AG04449 (cell line): ENCODE results near the gene FOXK2.

Experiments used
- CTCF ChIA-PET: fragments of 350-600 bp; formaldehyde crosslinking; extraction: SDS; loops from one replicate; lab custom pipeline; 2021; ENCODE audit warnings: antibody characterized with exemption; lab: Yijun Ruan, JAX
- POLR2A ChIA-PET: fragments of 400-600, 350-600 bp; formaldehyde crosslinking; extraction: SDS; loops from one replicate; lab custom pipeline; 2020; ENCODE audit warnings: antibody characterized with exemption, inconsistent platforms; lab: Yijun Ruan, JAX
- DNase-seq: peaks from one replicate; pipeline ENCODE4 v3.0.0-alpha.2; 2010; ENCODE audit warnings: low read depth, low spot score
- H3K4me3 ChIP-seq: 2 replicates; pipeline ENCODE4 v1.5.1; 2011; ENCODE audit warnings: low read depth, mild to moderate bottlenecking, control low read depth, low read length
- TF ChIP-seq, protein P1 (sequence below): IDR thresholded peaks from one replicate; pipeline ENCODE4 v1.5.1; 2011; ENCODE audit warnings: mild to moderate bottlenecking, moderate library complexity, low read length, control low read depth, inconsistent platforms; ENCODE audit not compliant: insufficient read depth; ENCODE audit errors: missing control alignments

The FOXK2 gene

GRCh38 chr17:82587234-82588086 is 67.9 kb downstream of the FOXK2 start:
- no peak for DNase-seq
- POLR2A ChIA-PET: no interaction called here
- H3K4me3 ChIP-seq: no peak overlapping the region
- CTCF ChIA-PET: interaction anchor here (1.0 kb wide), 1 partner anchor 33 kb away, joined by 3 read pairs; no protein-coding TSS in a partner anchor
- TF ChIP-seq, protein P1, sequence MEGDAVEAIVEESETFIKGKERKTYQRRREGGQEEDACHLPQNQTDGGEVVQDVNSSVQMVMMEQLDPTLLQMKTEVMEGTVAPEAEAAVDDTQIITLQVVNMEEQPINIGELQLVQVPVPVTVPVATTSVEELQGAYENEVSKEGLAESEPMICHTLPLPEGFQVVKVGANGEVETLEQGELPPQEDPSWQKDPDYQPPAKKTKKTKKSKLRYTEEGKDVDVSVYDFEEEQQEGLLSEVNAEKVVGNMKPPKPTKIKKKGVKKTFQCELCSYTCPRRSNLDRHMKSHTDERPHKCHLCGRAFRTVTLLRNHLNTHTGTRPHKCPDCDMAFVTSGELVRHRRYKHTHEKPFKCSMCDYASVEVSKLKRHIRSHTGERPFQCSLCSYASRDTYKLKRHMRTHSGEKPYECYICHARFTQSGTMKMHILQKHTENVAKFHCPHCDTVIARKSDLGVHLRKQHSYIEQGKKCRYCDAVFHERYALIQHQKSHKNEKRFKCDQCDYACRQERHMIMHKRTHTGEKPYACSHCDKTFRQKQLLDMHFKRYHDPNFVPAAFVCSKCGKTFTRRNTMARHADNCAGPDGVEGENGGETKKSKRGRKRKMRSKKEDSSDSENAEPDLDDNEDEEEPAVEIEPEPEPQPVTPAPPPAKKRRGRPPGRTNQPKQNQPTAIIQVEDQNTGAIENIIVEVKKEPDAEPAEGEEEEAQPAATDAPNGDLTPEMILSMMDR: no peak

- ChIA-PET POLR2A (no interaction called here), CTCF (no interaction called here)
- H3K4me3 ChIP-seq: no peak overlapping the region
- DNase-seq: no peak
- TF ChIP-seq, protein P1: no peak
These were observed 69.0 kb downstream of the FOXK2 start for GRCh38 chr17:82588266-82589175.

DNA sequence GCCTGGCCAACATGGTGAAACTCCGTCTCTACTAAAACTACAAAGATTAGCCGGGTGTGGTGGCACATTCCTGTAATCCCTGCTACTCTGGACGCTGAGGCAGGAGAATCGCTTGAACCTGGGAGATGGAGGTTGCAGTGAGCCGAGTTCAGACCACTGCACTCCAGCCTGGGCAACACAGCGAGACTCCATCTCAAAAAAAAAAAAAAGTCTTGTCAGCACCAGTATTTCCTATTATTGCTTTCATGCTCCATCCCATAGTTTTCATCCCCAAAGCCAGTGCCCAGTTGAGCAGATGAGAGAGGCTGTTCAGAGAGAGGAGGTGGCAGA is 70.3 kb downstream of the FOXK2 start:
- ChIA-PET CTCF (no interaction called here), POLR2A (no interaction called here)
- no peak for DNase-seq
- no peak overlapping the region for H3K4me3 ChIP-seq
- TF ChIP-seq, protein P1: no peak

- TF ChIP-seq, protein P1: no peak
- ChIA-PET POLR2A (no interaction called here), CTCF (no interaction called here)
- no peak for DNase-seq
- no peak overlapping the region for H3K4me3 ChIP-seq
These were observed 70.7 kb downstream of the FOXK2 start for GRCh38 chr17:82590216-82590615.

GRCh38 chr17:82590881-82591539 is 71.5 kb downstream of the FOXK2 start:
- TF ChIP-seq, protein P1: no peak
- POLR2A ChIA-PET: no interaction called here
- CTCF ChIA-PET: interaction anchor here (2.0 kb wide), 1 partner anchor 37 kb away, joined by 6 read pairs; no protein-coding TSS in a partner anchor
- H3K4me3 ChIP-seq: no peak overlapping the region
- no peak for DNase-seq
